Testis (tissue), 2 donors: ENCODE measurements around the gene FBXO9.

Experiments used
- POLR2A ChIP-seq: fragments of 450-650 bp; IDR thresholded peaks from one replicate; pipeline ENCODE4 v1.6.1; 2017; ENCODE audit warnings: antibody characterized with exemption, mild to moderate bottlenecking, moderate library complexity
- TF ChIP-seq, protein P1 (sequence below), 3 experiments: fragments of 450-650 bp in 2 of 3; fragments of 200-600 bp in 1 of 3; sonication (generic) in 1 of 3; IDR thresholded peaks; one replicate each; pipeline ENCODE4 v1.5.1; 2016 to 2019; ENCODE audit warnings: antibody characterized with exemption in 3 of 3, mild to moderate bottlenecking in 2 of 3, moderate library complexity in 1 of 3

DNA sequence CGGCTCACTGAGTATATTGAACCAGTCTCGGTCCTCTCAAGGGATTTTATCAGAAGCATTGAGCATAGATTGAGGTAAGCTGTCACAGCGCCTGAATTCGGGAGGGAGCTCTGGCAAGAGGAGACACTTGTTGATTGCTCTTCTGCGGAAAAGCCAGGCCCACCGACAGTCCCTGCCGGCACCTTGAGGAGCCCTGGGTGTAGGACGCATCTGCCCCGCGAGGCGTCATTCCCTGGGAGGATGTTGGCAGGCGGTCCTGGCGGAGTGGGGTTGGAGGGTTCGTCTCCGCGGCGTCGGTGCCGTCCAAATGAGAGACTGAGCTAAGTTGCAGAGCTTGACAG lies 843 bp downstream of the FBXO9 start:
- TF ChIP-seq, protein P1, sequence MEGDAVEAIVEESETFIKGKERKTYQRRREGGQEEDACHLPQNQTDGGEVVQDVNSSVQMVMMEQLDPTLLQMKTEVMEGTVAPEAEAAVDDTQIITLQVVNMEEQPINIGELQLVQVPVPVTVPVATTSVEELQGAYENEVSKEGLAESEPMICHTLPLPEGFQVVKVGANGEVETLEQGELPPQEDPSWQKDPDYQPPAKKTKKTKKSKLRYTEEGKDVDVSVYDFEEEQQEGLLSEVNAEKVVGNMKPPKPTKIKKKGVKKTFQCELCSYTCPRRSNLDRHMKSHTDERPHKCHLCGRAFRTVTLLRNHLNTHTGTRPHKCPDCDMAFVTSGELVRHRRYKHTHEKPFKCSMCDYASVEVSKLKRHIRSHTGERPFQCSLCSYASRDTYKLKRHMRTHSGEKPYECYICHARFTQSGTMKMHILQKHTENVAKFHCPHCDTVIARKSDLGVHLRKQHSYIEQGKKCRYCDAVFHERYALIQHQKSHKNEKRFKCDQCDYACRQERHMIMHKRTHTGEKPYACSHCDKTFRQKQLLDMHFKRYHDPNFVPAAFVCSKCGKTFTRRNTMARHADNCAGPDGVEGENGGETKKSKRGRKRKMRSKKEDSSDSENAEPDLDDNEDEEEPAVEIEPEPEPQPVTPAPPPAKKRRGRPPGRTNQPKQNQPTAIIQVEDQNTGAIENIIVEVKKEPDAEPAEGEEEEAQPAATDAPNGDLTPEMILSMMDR (IDR thresholded peaks at IDR 0.05), result no peak
- TF ChIP-seq POLR2A, result no peak
